ENCODE results near the gene NR2E3.
A peak's percentile ranks its signal among the peaks of the same experiment; 100 is the strongest.

Gene NR2E3

GRCh38 chr15:71804695-71805470 is 5.5 kb upstream of the NR2E3 start:
- no peak for ATAC-seq
- no peak for DNase-seq
- Mint-ChIP-seq H3K36me3 (ENCODE audit: low read depth) (no peaks in the 10 kb centered on the region), H3K27ac (no peak overlapping the region), H3K27me3 (peaks cover 13% of the 10 kb centered on the region), H3K4me3 (no peak overlapping the region), H3K4me1 (no peaks in the 10 kb centered on the region), H3K9me3 (no peaks in the 10 kb centered on the region)

- Mint-ChIP-seq H3K4me1 (no peaks in the 10 kb centered on the region), H3K4me3 (no peak overlapping the region), H3K36me3 (ENCODE audit: low read depth) (no peaks in the 10 kb centered on the region), H3K27me3 (peaks cover 3% of the 10 kb centered on the region), H3K27ac (no peak overlapping the region), H3K9me3 (no peaks in the 10 kb centered on the region)
- ATAC-seq (no peak), DNase-seq (no peak)
Measured at GRCh38 chr15:71806452-71806931, 3.9 kb upstream of the NR2E3 start.

GRCh38 chr15:71807125-71807629 is 3.2 kb upstream of the NR2E3 start:
- Mint-ChIP-seq H3K27me3 (peaks cover 3% of the 10 kb centered on the region), H3K4me3 (no peak overlapping the region), H3K36me3 (ENCODE audit: low read depth) (no peaks in the 10 kb centered on the region), H3K9me3 (no peaks in the 10 kb centered on the region), H3K4me1 (no peaks in the 10 kb centered on the region), H3K27ac (no peak overlapping the region)
- DNase-seq (no peak), ATAC-seq (no peak)

GRCh38 chr15:71807691-71808091 is 2.7 kb upstream of the NR2E3 start:
- Mint-ChIP-seq H3K27me3 (no peaks in the 10 kb centered on the region), H3K9me3 (no peaks in the 10 kb centered on the region), H3K4me1 (no peaks in the 10 kb centered on the region), H3K27ac (no peak overlapping the region), H3K36me3 (ENCODE audit: low read depth) (no peaks in the 10 kb centered on the region), H3K4me3 (no peak overlapping the region)
- ATAC-seq = no peak
- no peak for DNase-seq

GRCh38 chr15:71808311-71809020 is 1.9 kb upstream of the NR2E3 start:
- DNase-seq (no peak), ATAC-seq (no peak)
- no peak overlapping the region for H3K27ac Mint-ChIP-seq
- no peaks in the 10 kb centered on the region for H3K27me3 Mint-ChIP-seq
- no peaks in the 10 kb centered on the region for H3K9me3 Mint-ChIP-seq
- H3K4me3 Mint-ChIP-seq = no peak overlapping the region
- no peaks in the 10 kb centered on the region for H3K36me3 Mint-ChIP-seq (ENCODE audit: low read depth)
- no peaks in the 10 kb centered on the region for H3K4me1 Mint-ChIP-seq

GRCh38 chr15:71809346-71809745 is 1.0 kb upstream of the NR2E3 start:
- H3K9me3 Mint-ChIP-seq = no peaks in the 10 kb centered on the region
- no peaks in the 10 kb centered on the region for H3K36me3 Mint-ChIP-seq (ENCODE audit: low read depth)
- H3K4me1 Mint-ChIP-seq = no peaks in the 10 kb centered on the region
- ATAC-seq (no peak), DNase-seq (no peak)
- H3K27ac Mint-ChIP-seq = no peak overlapping the region
- H3K27me3 Mint-ChIP-seq = no peaks in the 10 kb centered on the region
- no peak overlapping the region for H3K4me3 Mint-ChIP-seq

GRCh38 chr15:71811036-71811736 is 832 bp downstream of the NR2E3 start:
- ATAC-seq (no peak), DNase-seq (no peak)
- Mint-ChIP-seq H3K36me3 (ENCODE audit: low read depth) (no peaks in the 10 kb centered on the region), H3K27me3 (no peaks in the 10 kb centered on the region), H3K27ac (no peak overlapping the region), H3K4me1 (no peaks in the 10 kb centered on the region), H3K9me3 (no peaks in the 10 kb centered on the region), H3K4me3 (no peak overlapping the region)

- Mint-ChIP-seq H3K4me3 (no peak overlapping the region), H3K27me3 (no peaks in the 10 kb centered on the region), H3K4me1 (no peaks in the 10 kb centered on the region), H3K27ac (no peak overlapping the region), H3K36me3 (ENCODE audit: low read depth) (no peaks in the 10 kb centered on the region), H3K9me3 (no peaks in the 10 kb centered on the region)
- ATAC-seq (peak; percentile 21), DNase-seq (no peak)
Measured at GRCh38 chr15:71811752-71812735, 1.7 kb downstream of the NR2E3 start.

- Mint-ChIP-seq H3K36me3 (ENCODE audit: low read depth) (no peaks in the 10 kb centered on the region), H3K4me3 (no peak overlapping the region), H3K9me3 (peaks cover 3% of the 10 kb centered on the region), H3K4me1 (no peaks in the 10 kb centered on the region), H3K27me3 (no peaks in the 10 kb centered on the region), H3K27ac (no peak overlapping the region)
- ATAC-seq = no peak
- DNase-seq = no peak
Measured at GRCh38 chr15:71812966-71813722, 2.8 kb downstream of the NR2E3 start.

GRCh38 chr15:71813723-71814470 is 3.5 kb downstream of the NR2E3 start:
- peaks cover 7% of the 10 kb centered on the region for H3K9me3 Mint-ChIP-seq
- ATAC-seq = no peak
- no peaks in the 10 kb centered on the region for H3K27me3 Mint-ChIP-seq
- no peak for DNase-seq
- H3K4me1 Mint-ChIP-seq = no peaks in the 10 kb centered on the region
- H3K4me3 Mint-ChIP-seq = no peak overlapping the region
- no peak overlapping the region for H3K27ac Mint-ChIP-seq
- no peaks in the 10 kb centered on the region for H3K36me3 Mint-ChIP-seq (ENCODE audit: low read depth)

GRCh38 chr15:71815301-71815700 is 4.9 kb downstream of the NR2E3 start:
- no peak for ATAC-seq
- DNase-seq = no peak
- H3K27me3 Mint-ChIP-seq = no peaks in the 10 kb centered on the region
- H3K4me1 Mint-ChIP-seq = no peaks in the 10 kb centered on the region
- H3K27ac Mint-ChIP-seq = no peak overlapping the region
- no peaks in the 10 kb centered on the region for H3K36me3 Mint-ChIP-seq (ENCODE audit: low read depth)
- no peak overlapping the region for H3K4me3 Mint-ChIP-seq
- peaks cover 20% of the 10 kb centered on the region for H3K9me3 Mint-ChIP-seq

GRCh38 chr15:71817351-71817750 is 7.0 kb downstream of the NR2E3 start:
- peaks cover 37% of the 10 kb centered on the region for H3K9me3 Mint-ChIP-seq
- DNase-seq (no peak), ATAC-seq (no peak)
- H3K27me3 Mint-ChIP-seq = no peaks in the 10 kb centered on the region
- H3K4me3 Mint-ChIP-seq = no peak overlapping the region
- H3K4me1 Mint-ChIP-seq = no peaks in the 10 kb centered on the region
- peaks cover 10% of the 10 kb centered on the region for H3K36me3 Mint-ChIP-seq (ENCODE audit: low read depth)
- no peak overlapping the region for H3K27ac Mint-ChIP-seq

GRCh38 chr15:71820127-71820526 is 9.8 kb downstream of the NR2E3 start:
- DNase-seq (no peak), ATAC-seq (no peak)
- Mint-ChIP-seq H3K9me3 (peaks cover 61% of the 10 kb centered on the region), H3K36me3 (ENCODE audit: low read depth) (peaks cover 36% of the 10 kb centered on the region), H3K27ac (no peak overlapping the region), H3K4me1 (no peaks in the 10 kb centered on the region), H3K4me3 (no peak overlapping the region), H3K27me3 (no peaks in the 10 kb centered on the region)
